CD4-positive, alpha-beta T cell treated with Interleukin-12 subunit alpha and Interleukin-12 subunit beta, for 1 hour (primary cell): Measurements from ENCODE around the gene LCE2B.
"Not testable (repeated sequence)": the region's sequence is repeated elsewhere in the genome, so short reads cannot be mapped to it uniquely, and the experiment has no call there.

Source experiments
- DNase-seq: peaks from one replicate; pipeline ENCODE4 v3.0.0-alpha.2; 2020

Gene LCE2B, protein sequence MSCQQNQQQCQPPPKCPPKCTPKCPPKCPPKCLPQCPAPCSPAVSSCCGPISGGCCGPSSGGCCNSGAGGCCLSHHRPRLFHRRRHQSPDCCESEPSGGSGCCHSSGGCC

DNA sequence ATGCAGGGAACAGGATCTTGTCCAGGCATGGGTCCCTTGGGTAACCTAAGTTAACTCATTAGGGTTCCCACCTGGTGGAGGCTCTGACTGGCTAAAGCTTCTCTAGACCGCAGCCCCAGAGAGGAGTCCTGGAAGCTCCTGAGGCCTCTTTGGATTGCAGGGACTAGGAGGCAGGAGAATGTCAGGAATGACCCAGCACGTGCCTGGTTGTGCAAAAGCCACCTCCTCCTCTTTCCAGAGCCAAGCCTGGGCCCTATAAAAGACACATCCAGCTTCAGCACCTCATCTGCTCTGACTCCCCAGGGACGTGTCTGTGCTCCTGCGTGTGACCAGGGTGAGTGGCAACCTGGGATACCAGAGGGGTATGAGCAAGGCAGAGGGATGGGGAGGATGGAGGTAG, at the start of gene LCE2B:
LCE2B (plus strand) TSS at position 301 of the 400 bp plus-strand sequence. CDS start 721 bp downstream, outside the sequence.
- not testable (repeated sequence) for DNase-seq

DNA sequence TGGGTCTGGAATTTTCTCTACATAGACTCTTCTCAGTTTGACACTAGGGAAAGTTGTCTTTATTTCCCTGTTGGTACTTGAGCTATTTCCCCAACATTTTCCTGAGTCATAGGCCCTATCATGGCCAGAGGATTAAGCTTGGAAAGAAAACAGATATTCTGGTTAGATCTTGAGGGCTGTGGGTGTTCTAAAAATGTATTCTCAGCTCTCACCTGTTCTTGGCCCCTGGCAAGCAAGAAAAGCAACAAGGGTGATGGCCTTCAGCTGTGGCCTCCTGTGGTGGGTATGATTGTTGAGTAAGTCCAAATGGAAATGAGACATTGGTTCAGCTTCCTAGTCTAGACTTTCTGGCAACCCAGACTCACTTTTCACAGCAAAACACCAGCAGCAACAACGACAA, 45.6 kb upstream of the LCE2B start:
- no peak for DNase-seq

DNA sequence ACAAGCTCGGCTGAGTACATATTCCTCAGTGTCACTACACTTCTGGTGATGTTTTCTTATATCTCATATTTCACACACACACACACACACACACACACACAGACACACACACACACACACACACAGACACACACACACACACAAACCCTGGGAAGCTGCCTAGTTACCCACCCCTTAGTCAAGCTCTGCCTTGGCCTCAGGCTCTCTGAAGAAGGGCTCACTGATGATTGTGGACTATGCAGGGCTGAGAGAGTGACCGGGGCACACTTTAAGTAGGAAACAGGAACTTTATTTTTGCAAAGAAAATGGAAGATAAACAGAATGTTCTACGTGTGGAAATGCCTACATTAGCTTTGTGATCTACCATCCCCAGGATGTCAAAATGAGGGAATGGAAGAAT, 42.0 kb upstream of the LCE2B start:
- no peak for DNase-seq

DNA sequence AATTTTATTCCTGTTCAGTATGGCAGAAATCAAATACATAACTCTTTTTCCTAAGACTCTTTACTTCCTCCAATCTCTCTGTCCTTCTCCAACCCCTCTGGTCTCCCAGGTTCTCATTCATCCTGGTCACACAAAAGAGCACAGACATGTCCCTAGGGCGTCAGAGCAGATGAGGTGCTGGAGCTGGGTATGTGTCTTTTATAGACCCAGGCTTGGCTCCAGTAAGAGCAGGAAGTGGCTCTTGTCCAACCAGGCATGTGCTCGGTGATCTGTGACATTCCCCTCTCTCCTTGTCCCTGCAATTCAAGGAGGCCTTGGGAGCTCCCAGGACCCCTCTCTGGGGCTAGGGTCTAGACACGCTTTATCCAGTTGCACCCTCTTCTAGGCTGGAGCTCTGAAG, 40.8 kb upstream of the LCE2B start:
- no peak for DNase-seq

DNA sequence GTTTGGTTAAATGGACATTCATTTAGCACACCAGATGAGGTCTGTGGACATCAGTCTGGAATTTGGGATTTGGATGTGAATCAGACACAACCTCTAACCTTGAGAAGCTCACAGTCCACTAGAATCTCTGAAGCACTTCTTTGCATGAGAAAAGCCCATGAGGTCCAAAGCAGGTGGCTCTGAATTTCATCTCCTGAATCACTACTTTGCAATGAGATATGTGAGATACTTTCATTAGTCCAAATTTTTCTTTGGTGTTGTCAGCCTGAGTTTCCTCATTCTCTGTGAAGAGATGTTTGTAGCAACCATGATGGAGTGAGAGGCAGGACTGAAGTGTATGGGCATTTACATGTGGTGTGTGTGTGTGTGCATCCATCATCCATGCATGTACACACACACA, 39.3 kb upstream of the LCE2B start:
- no peak for DNase-seq

DNA sequence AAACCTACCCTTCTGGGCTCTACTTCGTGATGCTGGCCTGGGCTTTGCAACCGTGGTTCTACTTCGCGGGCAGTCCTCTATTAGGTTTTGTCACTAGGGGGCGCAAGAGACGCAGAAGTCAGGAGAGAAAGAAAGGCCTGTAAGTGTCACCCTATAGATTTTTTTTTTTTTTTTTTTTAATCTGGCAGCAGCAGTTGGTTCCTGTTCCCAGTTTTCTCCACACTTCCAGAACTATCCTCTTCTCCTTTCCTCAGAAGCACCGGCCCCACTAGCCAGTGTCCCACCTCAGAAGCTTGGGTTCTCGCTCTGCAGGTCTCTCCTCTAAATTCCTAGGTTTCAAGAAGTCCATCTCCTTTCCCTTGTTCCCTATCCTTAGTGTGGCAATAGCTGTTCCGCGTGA, 31.8 kb upstream of the LCE2B start:
- peak; percentile 46 for DNase-seq

DNA sequence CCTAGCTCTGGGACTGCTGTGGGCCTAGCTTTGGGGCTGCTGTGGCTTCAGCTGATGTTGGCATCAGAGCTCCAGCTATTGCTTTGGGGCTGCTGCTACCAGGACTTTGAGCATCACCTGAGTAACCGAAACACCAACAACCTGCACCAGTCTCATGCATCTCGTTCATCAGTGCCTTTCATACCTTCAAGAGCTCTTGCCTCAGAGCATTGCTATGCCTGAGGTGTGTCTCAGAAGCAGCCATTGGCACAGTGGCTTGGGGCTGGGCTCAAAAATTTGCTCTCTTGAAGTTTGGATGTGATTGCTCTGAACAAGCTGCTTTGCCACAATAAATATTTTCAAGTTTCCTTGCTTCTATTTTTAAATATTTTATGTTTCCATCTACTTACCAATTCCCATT, 29.5 kb upstream of the LCE2B start:
- no peak for DNase-seq

DNA sequence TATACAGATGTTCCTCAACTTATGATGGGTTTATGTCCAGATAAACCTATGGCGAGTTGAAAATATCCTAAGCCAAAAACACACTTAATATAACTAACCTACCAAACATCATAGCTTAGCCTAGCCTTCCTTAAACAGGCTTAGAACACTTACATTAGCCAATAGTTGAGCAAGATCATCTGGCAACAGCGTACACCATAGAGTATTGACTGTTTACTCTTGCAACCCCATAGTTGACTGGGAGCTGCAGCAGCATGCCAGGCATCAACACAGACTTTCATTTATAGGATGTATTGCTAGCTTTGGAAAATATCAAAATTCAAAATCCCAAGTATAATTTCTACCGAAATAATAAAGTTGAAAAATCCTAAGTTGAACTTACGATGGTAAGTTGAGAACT, 28.2 kb upstream of the LCE2B start:
- DNase-seq = no peak

DNA sequence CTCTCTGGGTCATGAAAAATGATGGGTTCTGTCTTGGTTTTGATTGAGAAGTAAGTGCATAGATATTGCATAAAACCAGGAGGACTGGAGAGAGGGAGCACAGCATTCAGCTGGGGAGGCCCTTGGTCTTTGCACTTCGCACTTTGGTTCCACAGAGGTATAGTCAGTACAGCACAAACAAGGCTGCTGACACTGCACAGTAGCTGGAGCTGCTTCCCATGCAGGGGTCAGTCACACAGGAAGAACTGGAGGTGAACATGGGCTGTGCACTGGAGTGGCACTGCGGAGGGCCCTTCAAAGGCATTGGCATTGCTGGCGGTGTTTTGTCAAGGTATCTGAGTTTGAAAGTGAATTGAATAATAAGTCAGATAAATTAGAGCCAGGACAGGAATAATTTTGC, 27.3 kb upstream of the LCE2B start:
- DNase-seq = no peak

DNA sequence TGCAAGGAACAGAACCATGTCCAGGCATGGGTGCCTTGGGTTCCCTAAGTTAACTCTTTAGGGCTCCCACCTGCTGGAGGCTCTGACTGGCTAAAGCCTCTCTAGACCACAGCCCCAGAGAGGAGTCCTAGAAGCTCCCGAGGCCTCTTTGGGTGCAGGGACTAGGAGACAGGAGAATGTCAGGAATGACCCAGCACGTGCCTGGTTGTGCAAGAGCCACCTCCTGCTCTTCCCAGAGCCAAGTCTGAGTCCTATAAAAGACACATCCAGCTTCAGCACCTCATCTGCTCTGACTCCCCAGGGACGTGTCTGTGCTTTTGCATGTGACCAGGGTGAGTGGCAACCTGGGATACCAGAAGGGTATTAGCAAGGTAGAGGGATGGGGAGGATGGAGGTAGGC, 22.8 kb upstream of the LCE2B start, which contains the start of gene LCE2D:
LCE2D (plus strand) TSS at position 283 of the 400 bp plus-strand sequence. CDS start 726 bp downstream, outside the sequence.
- DNase-seq = no peak

DNA sequence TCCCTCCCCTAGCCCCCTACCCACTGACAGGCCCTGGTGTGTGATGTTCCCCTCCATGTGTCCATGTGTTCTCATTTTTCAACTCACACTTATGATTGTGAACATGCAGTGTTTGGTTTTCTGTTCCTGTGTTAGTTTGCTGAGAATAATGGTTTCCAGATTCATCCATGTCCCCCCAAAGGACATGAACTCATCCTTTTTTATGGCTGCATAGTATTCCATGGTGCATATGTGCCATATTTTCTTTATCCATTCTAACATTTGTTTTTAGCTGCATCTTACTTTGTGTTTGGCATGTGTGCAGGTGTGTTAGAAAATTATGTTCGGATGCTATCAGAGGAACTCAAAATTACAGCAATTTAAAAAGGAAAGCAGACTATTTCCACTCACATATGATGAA, 19.8 kb upstream of the LCE2B start:
- DNase-seq = not testable (repeated sequence)

DNA sequence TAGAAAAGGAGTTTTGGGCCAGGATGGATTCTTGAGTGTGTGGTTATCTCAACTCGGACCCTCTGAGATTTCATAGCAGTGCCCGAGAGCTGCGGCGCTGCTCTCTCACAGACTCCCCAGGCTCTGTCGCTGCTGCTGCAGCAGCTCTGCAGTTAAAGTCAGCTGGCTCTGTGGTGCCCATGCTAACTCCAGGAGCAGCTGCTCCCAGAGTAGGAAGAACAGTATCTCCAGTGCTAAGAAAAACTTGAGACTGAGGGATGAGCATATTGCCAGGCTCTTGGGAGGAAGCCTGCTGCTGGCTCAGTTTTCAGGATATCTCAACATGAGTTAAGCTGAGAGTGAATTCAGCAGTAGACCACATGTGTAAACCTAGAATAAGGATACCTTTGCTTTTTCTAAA, 18.3 kb upstream of the LCE2B start:
- no peak for DNase-seq

DNA sequence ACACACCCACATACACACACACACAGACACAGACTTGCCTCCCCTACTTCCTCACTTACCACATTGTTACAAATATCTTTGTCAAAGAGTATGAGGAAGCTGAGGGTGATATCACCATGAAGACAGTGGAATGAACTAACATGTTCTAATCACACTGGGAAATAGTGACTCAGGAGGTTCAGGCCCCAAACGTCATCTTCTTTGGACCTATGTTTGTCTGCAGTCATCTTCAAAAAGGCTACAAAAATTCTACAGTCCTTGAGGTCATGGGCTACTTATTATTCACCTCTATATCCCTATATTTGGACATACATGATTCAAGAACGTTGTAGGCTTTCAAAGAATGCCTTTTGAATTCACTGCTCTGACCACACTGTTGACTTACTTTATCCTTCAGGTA, 12.9 kb upstream of the LCE2B start:
- no peak for DNase-seq

DNA sequence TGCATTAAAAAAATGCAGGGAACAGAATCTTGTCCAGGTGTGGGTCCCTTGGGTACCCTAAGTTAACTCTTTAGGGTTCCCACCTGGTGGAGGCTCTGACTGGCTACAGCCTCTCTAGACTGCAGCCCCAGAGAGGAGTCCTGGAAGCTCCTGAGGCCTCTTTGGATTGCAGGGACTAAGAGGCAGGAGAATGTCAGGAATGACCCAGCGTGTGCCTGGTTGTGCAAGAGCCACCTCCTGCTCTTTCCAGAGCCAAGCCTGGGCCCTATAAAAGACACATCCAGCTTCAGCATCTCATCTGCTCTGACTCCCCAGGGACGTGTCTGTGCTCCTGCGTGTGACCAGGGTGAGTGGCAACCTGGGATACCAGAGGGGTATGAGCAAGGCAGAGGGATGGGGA, 10.9 kb upstream of the LCE2B start, which contains the start of gene LCE2C:
LCE2C (plus strand) TSS at position 297 of the 400 bp plus-strand sequence. CDS start 737 bp downstream, outside the sequence.
- DNase-seq = not testable (repeated sequence)

DNA sequence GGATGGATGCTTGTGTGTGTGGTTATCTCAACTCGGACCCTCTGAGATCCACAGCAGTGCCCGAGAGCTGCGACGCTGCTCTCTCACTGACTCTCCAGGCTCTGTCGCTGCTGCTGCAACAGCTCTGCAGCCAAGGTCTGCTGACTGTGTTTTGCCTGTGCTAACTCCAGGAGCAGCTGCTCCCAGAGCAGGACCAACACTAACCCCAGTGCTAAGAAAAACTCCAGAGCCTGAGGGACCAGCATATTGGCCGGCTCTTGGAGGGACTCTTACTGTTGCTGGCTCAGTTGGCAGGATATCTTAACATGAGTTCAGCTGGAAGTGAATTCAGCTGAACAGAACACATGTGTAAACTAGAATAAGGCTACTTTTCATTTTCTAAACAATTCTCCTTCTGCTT, 6.5 kb upstream of the LCE2B start:
- no peak for DNase-seq

DNA sequence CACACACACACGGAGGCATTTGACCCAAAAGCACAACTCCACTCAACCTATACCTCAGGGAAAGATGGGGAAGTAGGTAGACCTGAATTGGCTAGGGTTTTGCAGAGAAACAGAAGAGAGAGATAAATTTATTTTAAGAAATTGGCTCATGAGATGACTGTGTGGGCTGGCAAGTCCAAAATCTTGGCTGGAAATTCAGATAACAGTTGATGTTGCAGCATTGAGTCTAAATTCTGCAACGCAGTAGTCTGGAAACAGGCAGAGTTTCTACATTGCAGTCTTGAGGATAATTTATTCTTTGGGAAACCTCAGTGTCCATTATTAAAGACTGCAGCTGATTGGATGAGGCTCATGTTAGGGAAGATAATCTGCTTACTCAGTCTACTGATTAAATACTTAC, 4.3 kb upstream of the LCE2B start:
- DNase-seq = no peak

DNA sequence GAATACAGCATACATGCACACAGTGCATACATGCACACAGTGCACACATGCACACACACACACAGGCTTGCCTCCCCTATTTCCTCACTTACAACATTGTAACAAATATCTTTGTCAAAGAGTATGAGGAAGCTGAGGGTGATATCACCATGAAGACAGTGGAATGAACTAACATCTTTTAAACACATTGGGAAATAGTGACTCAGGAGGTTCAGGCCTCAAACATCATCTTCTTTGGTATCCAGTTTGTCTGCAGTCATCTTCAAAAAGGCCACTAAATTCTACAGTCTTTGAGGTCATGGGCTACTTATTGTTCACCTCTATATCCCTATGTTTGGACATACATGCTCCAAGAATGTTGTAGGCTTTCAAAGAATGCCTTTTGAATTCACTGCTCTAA, 2.1 kb upstream of the LCE2B start:
- DNase-seq = no peak

DNA sequence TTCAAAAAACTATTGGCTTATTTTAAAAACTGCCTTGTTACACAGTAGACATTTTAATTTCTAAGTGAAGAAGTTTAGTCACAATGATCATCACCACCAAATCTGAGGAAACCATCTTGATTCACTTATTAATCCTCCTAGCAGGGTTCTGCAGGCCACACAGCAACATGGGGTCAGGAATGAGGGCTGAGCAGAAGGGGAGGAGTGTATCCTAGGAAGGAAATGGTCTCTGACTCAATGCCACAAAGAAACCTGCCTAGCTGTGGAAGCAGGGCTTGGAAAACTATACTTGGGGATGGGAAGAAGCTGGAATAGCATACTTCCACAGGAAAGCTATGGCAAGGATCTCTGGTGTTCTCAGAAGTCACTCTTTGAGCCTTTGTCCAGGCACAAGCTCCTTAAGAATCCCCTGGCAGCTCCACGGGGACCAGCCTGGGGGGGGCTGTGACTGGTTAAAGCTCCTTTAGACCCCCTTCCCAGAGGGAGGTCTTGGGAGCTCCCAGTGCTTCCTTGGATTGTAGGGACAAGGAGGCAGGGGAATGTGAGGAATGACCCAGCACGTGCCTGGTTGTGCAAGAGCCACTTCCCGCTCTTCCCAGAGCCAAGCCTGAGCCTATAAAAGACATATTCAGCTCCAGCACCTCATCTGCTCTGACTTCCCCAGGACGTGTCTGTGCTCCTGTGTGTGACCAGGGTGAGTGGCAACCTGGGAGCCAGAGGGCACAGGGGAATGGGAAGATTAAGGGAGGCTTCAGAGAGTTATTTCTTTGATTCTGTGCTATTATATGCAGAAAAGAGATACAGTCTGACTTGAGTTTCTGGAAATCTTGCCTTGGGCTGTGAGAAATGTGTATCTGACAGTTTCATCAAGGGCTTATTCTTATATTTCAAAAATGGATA, 12.0 kb downstream of the LCE2B start, which contains the start of gene LCE2A:
LCE2A (plus strand) TSS at position 645 of the 900 bp plus-strand sequence. CDS start 557 bp downstream, outside the sequence.
- DNase-seq = no peak

DNA sequence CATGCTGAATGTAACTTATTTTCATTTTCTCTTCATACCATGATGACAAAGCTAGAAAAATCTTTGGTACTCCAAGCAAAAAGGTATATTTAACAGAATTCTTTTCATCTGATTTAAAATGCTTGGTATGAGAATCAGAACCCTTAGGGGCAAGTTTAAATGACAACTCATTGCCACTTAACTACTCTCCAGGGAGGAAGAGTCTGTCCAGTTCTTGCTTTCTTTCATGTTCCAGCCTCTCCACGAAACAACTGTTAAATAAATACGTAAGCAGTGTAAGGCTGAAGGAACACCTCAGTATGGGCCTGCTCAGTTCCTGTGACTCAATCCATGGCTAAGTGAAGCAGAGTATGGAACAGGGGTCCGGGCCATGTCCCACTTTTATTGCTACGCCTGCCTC, 13.8 kb downstream of the LCE2B start:
- no peak for DNase-seq

DNA sequence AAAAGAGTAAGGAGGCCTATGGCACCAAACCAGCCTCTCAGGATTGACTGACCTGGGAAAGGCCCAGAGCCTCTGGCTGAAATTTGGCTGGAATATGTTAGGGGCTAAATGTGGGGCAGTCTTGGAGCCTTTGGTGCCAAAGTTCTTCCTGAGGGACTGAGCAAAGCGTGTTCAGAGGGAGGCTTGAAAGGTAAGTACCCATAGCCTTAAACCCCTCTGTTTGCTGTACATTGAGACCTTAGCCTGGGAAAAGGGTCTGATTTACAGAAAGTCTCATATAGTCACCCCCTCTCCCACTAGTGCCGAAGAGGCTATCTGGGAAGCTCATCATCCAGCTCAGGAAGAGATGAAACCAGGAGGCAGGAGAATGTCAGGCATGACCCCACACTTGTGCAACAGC, 21.9 kb downstream of the LCE2B start, which contains the start of gene LCE4A:
LCE4A (plus strand) TSS at position 301 of the 400 bp plus-strand sequence. CDS start 916 bp downstream, outside the sequence.
- no peak for DNase-seq

DNA sequence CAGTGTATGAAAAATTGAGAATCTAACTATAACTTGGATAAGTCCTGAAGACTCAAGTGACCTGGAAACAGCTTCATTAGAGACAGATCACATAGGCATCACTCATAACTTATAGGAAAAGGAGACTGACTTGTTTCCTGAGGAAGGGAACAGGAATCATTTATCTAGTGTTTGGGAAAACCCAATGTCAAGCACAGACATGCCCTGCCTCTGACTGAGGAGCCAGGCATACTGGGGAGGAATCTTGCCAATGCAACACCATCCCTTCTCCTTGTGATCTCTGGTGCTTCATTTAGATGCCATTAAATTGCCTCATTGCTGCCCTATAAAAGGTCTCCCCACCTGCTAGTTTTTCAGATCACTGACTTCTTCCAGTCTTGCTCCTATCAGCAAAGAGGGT, 32.3 kb downstream of the LCE2B start:
- no peak for DNase-seq

DNA sequence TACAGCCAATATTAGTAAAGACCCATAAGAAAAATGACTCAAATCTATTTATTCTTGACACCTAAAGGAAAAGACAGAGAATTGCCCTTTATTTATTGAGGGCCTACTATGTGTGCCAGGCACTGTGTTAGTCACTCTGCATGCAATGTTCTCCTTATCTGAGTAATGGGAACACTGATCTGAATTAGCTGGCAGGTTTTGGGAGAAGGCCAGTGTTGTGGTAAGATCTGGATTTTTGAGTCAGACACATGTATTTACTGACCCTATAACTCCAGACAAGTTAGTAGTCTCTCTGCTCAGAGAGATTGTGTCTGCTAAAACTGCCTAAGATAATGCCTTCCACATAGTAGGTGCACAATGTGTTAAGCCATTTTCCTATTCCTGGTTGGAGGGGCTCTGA, 39.3 kb downstream of the LCE2B start:
- DNase-seq = no peak

DNA sequence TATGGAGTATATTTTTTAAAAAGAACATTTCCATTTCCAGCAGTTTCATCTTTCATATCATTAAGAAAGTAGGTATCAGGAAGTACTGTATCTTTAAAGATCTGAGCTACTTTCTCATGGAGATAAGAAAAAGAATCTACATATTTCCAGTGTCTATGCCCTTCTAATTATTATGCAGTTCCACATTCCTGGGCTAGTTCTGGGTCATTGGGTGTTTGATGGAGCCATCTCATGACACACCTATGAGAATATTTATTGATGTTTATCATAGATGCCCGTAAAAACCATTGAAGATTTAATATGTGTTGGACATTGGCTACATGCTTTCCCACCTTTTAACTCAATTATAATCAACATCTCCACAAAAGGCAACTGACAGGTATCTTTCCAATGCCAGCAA, 43.1 kb downstream of the LCE2B start:
- DNase-seq = no peak

DNA sequence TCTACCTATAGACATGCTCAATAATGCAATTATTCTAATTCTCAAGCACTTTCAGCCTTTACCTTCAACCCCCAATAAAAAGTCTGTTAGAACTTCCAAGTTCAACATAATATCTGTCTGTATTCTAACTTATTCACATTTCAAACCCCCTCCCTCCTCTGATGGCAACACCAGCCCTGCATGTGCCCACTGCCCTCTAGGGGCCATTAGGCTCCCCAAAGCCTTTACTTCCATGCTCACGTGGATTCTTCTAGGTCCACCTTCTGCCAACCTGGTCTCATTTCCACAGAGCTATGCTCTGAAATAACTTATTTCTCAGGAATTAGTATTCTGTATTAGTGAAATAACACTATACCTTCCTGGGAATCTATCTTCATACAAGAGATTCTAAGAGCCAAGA, 49.7 kb downstream of the LCE2B start:
- no peak for DNase-seq
